HCT116 (cell line): ENCODE measurements around the gene STOX2. TPM values are rescaled to one million over a fixed set of nuclear protein-coding genes. Genes with fewer than 3 reads are reported as not detected.

Experiments used
- ATAC-seq: fragments of 200-7000 bp; cut with Tn5 transposase; 2 replicates; pipeline ENCODE4 v1.9.1; 2020; ENCODE audit warnings: mild to moderate bottlenecking, moderate library complexity
- BruUV-seq: library from RNA; stranded (reverse); fragments of 400-500 nt; replicated peaks from 2 replicates; lab custom pipeline; 2021; lab: Mats Ljungman, UMichigan
- CTCF ChIA-PET: fragments of 300-600 bp; sonication (Branson Sonifier 250); formaldehyde crosslinking; loops from one replicate; lab custom pipeline; 2021; ENCODE audit warnings: antibody characterized with exemption; lab: Charles Lee
- POLR2A ChIA-PET: fragments of 300-600, 350-600 bp; sonication (Branson Sonifier 250); formaldehyde crosslinking; loops from one replicate; lab custom pipeline; 2021; ENCODE audit warnings: antibody characterized with exemption; lab: Charles Lee
- RAD21 ChIA-PET, 2 experiments: fragments of 300-600 bp; sonication (Branson Sonifier 250); formaldehyde crosslinking; loops; one replicate each; lab custom pipeline; 2023; ENCODE audit warnings: low total read pairs in 2 of 2; ENCODE audit not compliant: uncharacterized antibody in 2 of 2, unreplicated experiment in 2 of 2, low non-redundant PET in 1 of 2; lab: Charles Lee
- DNase-seq: peaks from one replicate; pipeline ENCODE4 v3.0.0-alpha.2; 2010; ENCODE audit warnings: low read depth, low spot score
- H2AFZ ChIP-seq: fragments of 200-600 bp; shearing (Covaris generic), sonication (generic); 2 replicates; pipeline ENCODE4 v1.6.1; 2017; ENCODE audit warnings: low read depth, mixed run types, mixed read lengths, antibody characterized with exemption, low read length; ENCODE audit not compliant: poor library complexity, severe bottlenecking
- H3K27ac ChIP-seq: 2 replicates; pipeline ENCODE4 v1.5.1; 2012; ENCODE audit warnings: low read depth, low read length
- H3K27me3 ChIP-seq: fragments of 200-600 bp; sonication (generic); 2 replicates; pipeline ENCODE4 v1.6.1; 2016; ENCODE audit warnings: mixed run types, low read length, mixed read lengths; ENCODE audit not compliant: insufficient read depth
- H3K36me3 ChIP-seq, 2 experiments: fragments of 200-500 bp in 1 of 2; fragments of 200-600 bp in 1 of 2; sonication (Bioruptor generic) in 1 of 2; sonication (generic) in 1 of 2; 2 replicates each; pipeline versions ENCODE4 v1.5.1 to v1.6.1; 2014 to 2016; ENCODE audit warnings: low read length in 2 of 2, inconsistent platforms in 1 of 2, mixed read lengths in 1 of 2, mixed run types in 1 of 2; ENCODE audit not compliant: insufficient read depth in 2 of 2, control insufficient read depth in 1 of 2
- H3K4me1 ChIP-seq, 2 experiments: fragments of 200-600 bp in 1 of 2; sonication (generic) in 1 of 2; 2 replicates each; pipeline versions ENCODE4 v1.5.1 to v1.6.1; 2012 to 2017; ENCODE audit warnings: low read length in 2 of 2, inconsistent platforms in 1 of 2, mild to moderate bottlenecking in 1 of 2, mixed read lengths in 1 of 2, mixed run types in 1 of 2, moderate library complexity in 1 of 2; ENCODE audit not compliant: insufficient read depth in 2 of 2, control insufficient read depth in 1 of 2
- H3K4me2 ChIP-seq: fragments of 200-600 bp; sonication (generic); 2 replicates; pipeline ENCODE4 v1.6.1; 2017; ENCODE audit warnings: mixed run types, low read length, mixed read lengths
- H3K4me3 ChIP-seq, 2 experiments: fragments of 200-600 bp in 1 of 2; sonication (generic) in 1 of 2; replicated peaks in 1 of 2; 2 replicates each; pipeline ENCODE4 v1.5.1; 2011 to 2016; ENCODE audit warnings: low read length in 2 of 2, control low read depth in 1 of 2, low read depth in 1 of 2, mild to moderate bottlenecking in 1 of 2, mixed read lengths in 1 of 2, mixed run types in 1 of 2
- H3K79me2 ChIP-seq: fragments of 200-600 bp; sonication (generic); 2 replicates; pipeline ENCODE4 v1.6.1; 2017; ENCODE audit warnings: mild to moderate bottlenecking, mixed run types, low read length, moderate library complexity, mixed read lengths; ENCODE audit not compliant: insufficient read depth
- H3K9ac ChIP-seq: fragments of 200-600 bp; sonication (generic); 2 replicates; pipeline ENCODE4 v1.6.1; 2016; ENCODE audit warnings: low read length, mixed read lengths
- H3K9me2 ChIP-seq: fragments of 200-600 bp; sonication (generic), shearing (Covaris generic); 2 replicates; pipeline ENCODE4 v1.6.1; 2017; ENCODE audit warnings: mixed run types, mild to moderate bottlenecking, moderate library complexity; ENCODE audit not compliant: insufficient read depth
- H3K9me3 ChIP-seq, 2 experiments: fragments of 200-500 bp in 1 of 2; fragments of 200-600 bp in 1 of 2; sonication (Bioruptor generic) in 1 of 2; sonication (generic) in 1 of 2; 2 replicates each; pipeline ENCODE4 v1.6.1; 2014 to 2017; ENCODE audit warnings: low read length in 2 of 2, mixed read lengths in 2 of 2, inconsistent platforms in 1 of 2, low read depth in 1 of 2, mild to moderate bottlenecking in 1 of 2, mixed run types in 1 of 2, moderate library complexity in 1 of 2; ENCODE audit not compliant: control insufficient read depth in 1 of 2, insufficient read depth in 1 of 2
- H4K20me1 ChIP-seq: fragments of 200-600 bp; sonication (generic), shearing (Covaris generic); 2 replicates; pipeline ENCODE4 v1.6.1; 2017; ENCODE audit warnings: mixed run types, mild to moderate bottlenecking, moderate library complexity; ENCODE audit not compliant: insufficient read depth
- CBX3 ChIP-seq: IDR thresholded peaks from 2 replicates; pipeline ENCODE4 v1.6.1; 2012; ENCODE audit warnings: low read depth
- CEBPB ChIP-seq: IDR thresholded peaks from 2 replicates; pipeline ENCODE4 v1.6.1; 2012; ENCODE audit warnings: low read depth
- CTCF ChIP-seq, 3 experiments: fragments of 200-600 bp in 1 of 3; sonication (generic) in 1 of 3; IDR thresholded peaks in 2 of 3; conservative IDR thresholded peaks in 1 of 3; 2 replicates each; pipeline ENCODE4 v1.5.1; 2012 to 2017; ENCODE audit warnings: low read depth in 2 of 3, low read length in 2 of 3, antibody characterized with exemption in 1 of 3, borderline replicate concordance in 1 of 3, control low read depth in 1 of 3, mild to moderate bottlenecking in 1 of 3, mixed read lengths in 1 of 3, mixed run types in 1 of 3, moderate library complexity in 1 of 3; ENCODE audit not compliant: insufficient read depth in 1 of 3
- EGR1 ChIP-seq: IDR thresholded peaks from 2 replicates; pipeline ENCODE4 v1.6.1; 2012; ENCODE audit warnings: low read depth
- ELF1 ChIP-seq: IDR thresholded peaks from 2 replicates; pipeline ENCODE4 v1.6.1; 2012; ENCODE audit warnings: low read depth, borderline replicate concordance
- EZH2phosphoT487 ChIP-seq: fragments of 200-600 bp; IDR thresholded peaks from 2 replicates; pipeline ENCODE4 v1.6.1; 2018; ENCODE audit warnings: antibody characterized with exemption, borderline replicate concordance
- MAX ChIP-seq: IDR thresholded peaks from 2 replicates; pipeline ENCODE4 v1.6.1; 2012
- POLR2AphosphoS5 ChIP-seq: IDR thresholded peaks from 2 replicates; pipeline ENCODE4 v1.6.1; 2011; ENCODE audit warnings: mild to moderate bottlenecking, low read depth, low read length, moderate library complexity
- RAD21 ChIP-seq: IDR thresholded peaks from 2 replicates; pipeline ENCODE4 v1.6.1; 2012; ENCODE audit warnings: low read depth, mild to moderate bottlenecking
- SIN3A ChIP-seq: IDR thresholded peaks from 2 replicates; pipeline ENCODE4 v1.6.1; 2012; ENCODE audit warnings: low read depth
- SRF ChIP-seq: IDR thresholded peaks from 2 replicates; pipeline ENCODE4 v1.6.1; 2012; ENCODE audit warnings: low read depth
- YY1 ChIP-seq: IDR thresholded peaks from 2 replicates; pipeline ENCODE4 v1.6.1; 2011; ENCODE audit warnings: low read length, low read depth, moderate library complexity, mild to moderate bottlenecking; ENCODE audit not compliant: insufficient replicate concordance; ENCODE audit errors: extremely low read depth
- intact Hi-C: fragments of 100-400 bp; cut with micrococcal nuclease; formaldehyde crosslinking; loops from 2 replicates; pipeline ENCODE4 v1.10.0; 2022
- total RNA-seq: library from RNA; stranded (reverse); gene quantifications from one replicate; pipeline ENCODE4 v1.2.1, GENCODE V29; 2021; ENCODE audit not compliant: unreplicated experiment
- TF ChIP-seq, protein P1 (sequence below): IDR thresholded peaks from 2 replicates; pipeline ENCODE4 v1.6.1; 2012

The STOX2 gene
- total RNA-seq, 1 experiment from 2014 or later = 6.3 TPM

GRCh38 chr4:184019667-184020623 lies 114.8 kb downstream of the STOX2 start:
- intact Hi-C loops = no loop called here
- no peak for DNase-seq
- TF ChIP-seq CTCF (IDR thresholded peaks at IDR 0.05 in 2 of 3, conservative IDR thresholded peaks at IDR 0.05 in 1 of 3; ENCODE audit: borderline replicate concordance in 1 of 3, insufficient read depth in 1 of 3, low read depth in 2 of 3, low read length in 2 of 3) (no peak), CBX3 (no peak), ELF1 (no peak), YY1 (no peak), MAX (no peak), RAD21 (no peak), POLR2AphosphoS5 (no peak), CEBPB (no peak), SIN3A (no peak), EGR1 (no peak), SRF (no peak), EZH2phosphoT487 (no peak)
- TF ChIP-seq, protein P1, sequence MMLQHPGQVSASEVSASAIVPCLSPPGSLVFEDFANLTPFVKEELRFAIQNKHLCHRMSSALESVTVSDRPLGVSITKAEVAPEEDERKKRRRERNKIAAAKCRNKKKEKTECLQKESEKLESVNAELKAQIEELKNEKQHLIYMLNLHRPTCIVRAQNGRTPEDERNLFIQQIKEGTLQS = no peak
- TF ChIP-seq, all 23 proteins: peak for 0
- no peak for ATAC-seq
- H3K27ac ChIP-seq = no peak overlapping the region
- BruUV-seq = no TSS peak
- H3K79me2 ChIP-seq = no peaks in the 10 kb centered on the region
- ChIA-PET POLR2A (no interaction called here), RAD21 (interaction anchor here in 1 of 2 experiments (0.6 kb wide), 1 partner anchor 20 kb away, joined by 4 read pairs; no protein-coding TSS in a partner anchor), CTCF (no interaction called here)
- H3K9ac ChIP-seq = no peak overlapping the region
- H3K9me2 ChIP-seq = no peaks in the 10 kb centered on the region
- H3K27me3 ChIP-seq = no peaks in the 10 kb centered on the region
- no peaks in the 10 kb centered on the region for H4K20me1 ChIP-seq
- no peak overlapping the region for H3K4me3 ChIP-seq
- no peaks in the 10 kb centered on the region for H3K9me3 ChIP-seq
- H2AFZ ChIP-seq = no peak overlapping the region
- H3K36me3 ChIP-seq = no peaks in the 10 kb centered on the region
- H3K4me2 ChIP-seq = no peak overlapping the region
- H3K4me1 ChIP-seq = no peaks in the 10 kb centered on the region
